ENCODE measurements around the gene ETNPPL. TPM values are rescaled to one million over a fixed set of nuclear protein-coding genes. Genes with fewer than 3 reads are reported as not detected.

The ETNPPL gene
- total RNA-seq, 2 experiments from 2014 or later = not detected

- H3K4me3 Mint-ChIP-seq = no peak overlapping the region
- H3K36me3 Mint-ChIP-seq (ENCODE audit: low read depth) = no peaks in the 10 kb centered on the region
- ATAC-seq = no peak
- POLR2A ChIA-PET = no interaction called here
- H3K9me3 Mint-ChIP-seq (ENCODE audit: insufficient read depth) = no peaks in the 10 kb centered on the region
- H3K27me3 Mint-ChIP-seq (ENCODE audit: low read depth) = peaks cover 9% of the 10 kb centered on the region
- peaks cover 8% of the 10 kb centered on the region for H3K4me1 Mint-ChIP-seq (ENCODE audit: low read depth)
- CTCF ChIA-PET = no interaction called here
- no peak overlapping the region for H3K27ac Mint-ChIP-seq
- no peak for DNase-seq
Observed at GRCh38 chr4:108749119-108749518, 13.7 kb downstream of the ETNPPL start.

GRCh38 chr4:108746511-108746910 is 16.3 kb downstream of the ETNPPL start:
- ATAC-seq (no peak), DNase-seq (no peak)
- peaks cover under 1% of the 10 kb centered on the region for H3K27me3 Mint-ChIP-seq (ENCODE audit: low read depth)
- POLR2A ChIA-PET = no interaction called here
- H3K4me1 Mint-ChIP-seq (ENCODE audit: low read depth) = peaks cover 8% of the 10 kb centered on the region
- no peaks in the 10 kb centered on the region for H3K9me3 Mint-ChIP-seq (ENCODE audit: insufficient read depth)
- H3K27ac Mint-ChIP-seq = no peak overlapping the region
- CTCF ChIA-PET = no interaction called here
- no peak overlapping the region for H3K4me3 Mint-ChIP-seq
- no peaks in the 10 kb centered on the region for H3K36me3 Mint-ChIP-seq (ENCODE audit: low read depth)

DNA sequence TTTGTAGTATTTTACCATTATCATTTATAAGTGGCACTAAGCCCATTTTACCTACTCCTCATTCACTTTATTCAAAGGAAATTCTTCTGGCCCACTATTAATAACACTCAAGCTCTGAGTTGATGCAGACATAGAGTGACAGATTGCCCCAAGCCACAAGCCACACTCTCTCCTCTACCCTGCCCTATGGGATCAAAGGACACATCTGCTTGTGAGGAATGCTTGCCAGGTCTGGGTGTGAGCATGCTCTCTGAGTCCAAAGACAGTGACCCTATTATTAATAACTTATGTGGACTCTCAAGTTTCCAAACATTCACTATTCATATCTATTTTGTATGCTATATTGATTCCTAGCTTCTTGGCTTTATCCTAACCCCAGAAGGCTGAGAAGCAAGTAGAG is 18.5 kb downstream of the ETNPPL start:
- ChIA-PET CTCF (no interaction called here), POLR2A (no interaction called here)
- Mint-ChIP-seq H3K27ac (no peak overlapping the region), H3K4me1 (ENCODE audit: low read depth) (peaks cover 8% of the 10 kb centered on the region), H3K9me3 (ENCODE audit: insufficient read depth) (no peaks in the 10 kb centered on the region), H3K27me3 (ENCODE audit: low read depth) (no peaks in the 10 kb centered on the region), H3K36me3 (ENCODE audit: low read depth) (no peaks in the 10 kb centered on the region), H3K4me3 (no peak overlapping the region)
- no peak for DNase-seq
- no peak for ATAC-seq

DNA sequence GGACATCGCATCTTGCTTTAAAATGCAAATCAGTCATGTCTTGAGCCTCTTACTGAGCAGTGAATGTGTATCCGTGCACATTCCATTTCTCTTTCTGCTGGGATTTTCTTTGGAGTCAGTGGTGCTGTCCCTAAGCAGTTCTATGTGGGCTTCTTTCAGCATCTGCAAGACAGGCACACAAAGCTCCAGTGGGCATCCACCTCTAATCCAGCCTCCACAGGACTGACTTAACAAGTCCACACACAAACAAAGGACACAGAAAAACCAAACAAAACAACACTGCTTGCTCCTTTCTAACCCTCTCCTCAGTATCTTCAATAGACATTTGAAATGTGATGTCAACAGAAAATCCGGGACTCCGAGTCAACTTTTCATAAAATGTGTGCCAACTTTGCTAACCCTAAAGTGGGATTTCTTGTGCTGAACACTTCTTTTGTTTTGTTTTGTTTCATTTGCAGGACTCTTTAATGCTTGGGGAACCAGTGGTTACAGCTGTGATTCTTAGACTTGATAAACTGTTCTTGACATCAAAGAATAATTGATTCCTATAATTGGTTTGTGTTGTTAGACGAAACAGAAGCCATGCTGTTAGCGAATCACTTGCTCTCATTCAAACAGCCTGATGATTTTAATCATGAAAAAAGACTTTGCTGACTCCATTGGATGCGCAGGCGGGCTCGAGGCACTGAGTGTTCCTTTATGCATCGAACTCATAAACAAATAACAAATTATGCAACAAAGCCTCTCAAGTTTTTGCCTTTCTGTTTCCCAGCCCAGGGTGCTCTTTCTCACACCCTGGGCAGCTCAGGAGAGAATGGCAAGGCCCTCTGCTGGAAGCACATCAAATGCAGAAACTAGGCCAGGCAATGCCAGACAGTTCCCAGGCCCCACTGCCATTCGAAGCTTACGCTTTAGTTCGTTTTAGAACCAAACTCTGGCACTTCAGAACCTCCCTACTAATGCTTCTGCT is 20.1 kb downstream of the ETNPPL start:
- peaks cover 2% of the 10 kb centered on the region for H3K27me3 Mint-ChIP-seq (ENCODE audit: low read depth)
- H3K4me1 Mint-ChIP-seq (ENCODE audit: low read depth) = peaks cover 8% of the 10 kb centered on the region
- no peaks in the 10 kb centered on the region for H3K36me3 Mint-ChIP-seq (ENCODE audit: low read depth)
- ChIA-PET CTCF (no interaction called here), POLR2A (no interaction called here)
- DNase-seq (no peak), ATAC-seq (no peak)
- H3K9me3 Mint-ChIP-seq (ENCODE audit: insufficient read depth) = no peaks in the 10 kb centered on the region
- H3K27ac Mint-ChIP-seq = no peak overlapping the region
- H3K4me3 Mint-ChIP-seq = no peak overlapping the region

- H3K4me3 Mint-ChIP-seq = no peak overlapping the region
- no peaks in the 10 kb centered on the region for H3K4me1 Mint-ChIP-seq (ENCODE audit: low read depth)
- no peak for DNase-seq
- H3K27me3 Mint-ChIP-seq (ENCODE audit: low read depth) = peaks cover 10% of the 10 kb centered on the region
- no peaks in the 10 kb centered on the region for H3K36me3 Mint-ChIP-seq (ENCODE audit: low read depth)
- ATAC-seq = no peak
- CTCF ChIA-PET = no interaction called here
- H3K27ac Mint-ChIP-seq = no peak overlapping the region
- POLR2A ChIA-PET = no interaction called here
- H3K9me3 Mint-ChIP-seq (ENCODE audit: insufficient read depth) = no peaks in the 10 kb centered on the region
Observed at GRCh38 chr4:108738003-108738706, 24.7 kb downstream of the ETNPPL start.

DNA sequence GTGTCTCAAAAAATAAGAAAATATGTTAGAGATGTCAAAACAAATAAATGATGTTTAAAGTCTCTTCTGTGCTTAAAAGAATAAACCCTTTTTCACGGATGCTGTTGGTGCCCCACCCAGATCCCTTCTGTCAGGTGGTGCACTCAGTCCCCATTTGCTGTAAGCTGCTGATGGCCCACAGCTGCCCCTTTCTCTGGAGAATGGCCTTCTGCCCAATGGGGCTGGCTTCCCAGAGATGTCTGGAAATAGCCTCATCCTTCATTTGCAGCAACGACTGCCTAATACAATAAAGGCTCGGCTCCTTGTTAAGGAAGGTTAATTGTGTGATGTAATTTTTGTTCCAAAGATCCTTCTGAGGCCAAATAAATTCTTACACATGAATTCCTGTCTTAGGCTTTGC is 31.8 kb downstream of the ETNPPL start:
- peaks cover 3% of the 10 kb centered on the region for H3K4me1 Mint-ChIP-seq (ENCODE audit: low read depth)
- DNase-seq (no peak), ATAC-seq (no peak)
- peaks cover 8% of the 10 kb centered on the region for H3K9me3 Mint-ChIP-seq (ENCODE audit: insufficient read depth)
- CTCF ChIA-PET = no interaction called here
- H3K4me3 Mint-ChIP-seq = no peak overlapping the region
- peaks cover 3% of the 10 kb centered on the region for H3K27me3 Mint-ChIP-seq (ENCODE audit: low read depth)
- no peak overlapping the region for H3K27ac Mint-ChIP-seq
- H3K36me3 Mint-ChIP-seq (ENCODE audit: low read depth) = peaks cover 2% of the 10 kb centered on the region
- POLR2A ChIA-PET = no interaction called here

- ATAC-seq (no peak), DNase-seq (no peak)
- Mint-ChIP-seq H3K4me1 (ENCODE audit: low read depth) (peaks cover 3% of the 10 kb centered on the region), H3K9me3 (ENCODE audit: insufficient read depth) (peaks cover 8% of the 10 kb centered on the region), H3K4me3 (no peak overlapping the region), H3K27me3 (ENCODE audit: low read depth) (peaks cover 2% of the 10 kb centered on the region), H3K27ac (no peak overlapping the region), H3K36me3 (ENCODE audit: low read depth) (peaks cover 2% of the 10 kb centered on the region)
- ChIA-PET CTCF (no interaction called here), POLR2A (no interaction called here)
Observed at GRCh38 chr4:108730579-108730978, 32.3 kb downstream of the ETNPPL start.

DNA sequence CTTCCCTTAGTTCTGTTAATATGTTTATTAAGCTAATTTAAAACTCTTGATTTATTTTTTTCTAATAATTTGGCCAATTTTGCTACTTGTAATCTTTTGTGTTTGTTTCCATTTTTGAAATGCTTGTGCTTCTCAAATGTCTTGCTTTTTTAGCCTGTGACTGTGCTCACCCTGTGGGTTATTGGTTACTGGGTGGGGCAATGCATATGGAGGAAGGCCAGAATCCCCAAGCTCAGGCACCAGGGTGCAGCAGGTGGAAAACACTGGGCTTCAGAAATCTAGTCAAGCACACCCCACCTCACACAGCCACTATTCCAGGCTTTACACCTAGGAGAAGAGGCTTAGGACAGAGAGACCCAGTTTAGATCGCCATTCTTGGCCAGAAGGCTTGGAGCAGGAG is 33.1 kb downstream of the ETNPPL start:
- Mint-ChIP-seq H3K4me1 (ENCODE audit: low read depth) (peaks cover 3% of the 10 kb centered on the region), H3K9me3 (ENCODE audit: insufficient read depth) (peaks cover 8% of the 10 kb centered on the region), H3K4me3 (no peak overlapping the region), H3K27me3 (ENCODE audit: low read depth) (peaks cover 2% of the 10 kb centered on the region), H3K27ac (no peak overlapping the region), H3K36me3 (ENCODE audit: low read depth) (peaks cover 2% of the 10 kb centered on the region)
- DNase-seq (no peak), ATAC-seq (no peak)
- ChIA-PET POLR2A (no interaction called here), CTCF (no interaction called here)

DNA sequence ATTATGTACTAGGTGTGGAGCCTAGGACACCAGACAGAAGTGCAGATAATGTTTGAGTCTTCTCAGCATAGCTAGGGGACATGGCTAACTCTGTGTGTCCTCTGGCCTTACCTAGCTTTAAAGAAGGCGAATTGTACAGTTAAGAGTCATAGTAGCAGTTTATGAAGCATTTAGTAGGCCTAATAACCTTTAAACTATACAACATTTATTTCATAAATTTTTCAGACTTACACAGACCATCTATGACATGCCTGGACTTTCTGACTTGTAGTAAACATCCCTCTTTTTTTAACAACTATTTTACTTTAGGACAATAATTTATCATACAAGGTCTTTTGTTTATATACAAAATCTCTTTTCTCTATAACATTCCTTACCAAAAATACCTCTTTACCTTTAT is 37.4 kb downstream of the ETNPPL start:
- POLR2A ChIA-PET = no interaction called here
- Mint-ChIP-seq H3K4me3 (no peak overlapping the region), H3K36me3 (ENCODE audit: low read depth) (peaks cover 2% of the 10 kb centered on the region), H3K27ac (no peak overlapping the region), H3K9me3 (ENCODE audit: insufficient read depth) (peaks cover 8% of the 10 kb centered on the region), H3K4me1 (ENCODE audit: low read depth) (no peaks in the 10 kb centered on the region), H3K27me3 (ENCODE audit: low read depth) (peaks cover 9% of the 10 kb centered on the region)
- no peak for DNase-seq
- CTCF ChIA-PET = no interaction called here
- no peak for ATAC-seq

- peaks cover 4% of the 10 kb centered on the region for H3K27me3 Mint-ChIP-seq (ENCODE audit: low read depth)
- no peak overlapping the region for H3K27ac Mint-ChIP-seq
- H3K4me3 Mint-ChIP-seq = no peak overlapping the region
- DNase-seq (no peak), ATAC-seq (no peak)
- no peaks in the 10 kb centered on the region for H3K36me3 Mint-ChIP-seq (ENCODE audit: low read depth)
- H3K9me3 Mint-ChIP-seq (ENCODE audit: insufficient read depth) = no peaks in the 10 kb centered on the region
- ChIA-PET POLR2A (no interaction called here), CTCF (no interaction called here)
- H3K4me1 Mint-ChIP-seq (ENCODE audit: low read depth) = no peaks in the 10 kb centered on the region
Observed at GRCh38 chr4:108717386-108717785, 45.5 kb downstream of the ETNPPL start.

DNA sequence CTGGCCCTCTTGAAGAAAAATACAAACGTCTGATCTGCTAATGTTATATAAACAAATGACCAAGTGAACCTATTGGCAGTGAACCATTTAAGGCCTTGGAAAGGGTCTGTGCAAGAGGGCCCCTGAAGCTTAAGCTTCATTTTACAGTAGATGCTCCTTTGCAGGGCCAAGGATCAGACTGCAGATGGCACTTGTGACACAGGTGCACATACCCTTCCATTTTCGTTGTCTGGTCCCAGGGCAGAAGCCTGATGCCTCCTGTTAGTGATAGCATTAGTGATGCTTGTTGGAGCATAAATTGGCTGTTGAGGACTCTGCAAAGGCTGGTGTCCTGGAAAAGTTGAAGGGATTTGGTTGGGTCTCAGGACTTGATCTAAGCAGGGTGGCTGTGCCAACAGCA is 46.5 kb downstream of the ETNPPL start:
- Mint-ChIP-seq H3K4me1 (ENCODE audit: low read depth) (no peaks in the 10 kb centered on the region), H3K9me3 (ENCODE audit: insufficient read depth) (no peaks in the 10 kb centered on the region), H3K36me3 (ENCODE audit: low read depth) (no peaks in the 10 kb centered on the region), H3K4me3 (no peak overlapping the region), H3K27me3 (ENCODE audit: low read depth) (no peaks in the 10 kb centered on the region), H3K27ac (no peak overlapping the region)
- DNase-seq (no peak), ATAC-seq (no peak)
- ChIA-PET CTCF (no interaction called here), POLR2A (no interaction called here)

DNA sequence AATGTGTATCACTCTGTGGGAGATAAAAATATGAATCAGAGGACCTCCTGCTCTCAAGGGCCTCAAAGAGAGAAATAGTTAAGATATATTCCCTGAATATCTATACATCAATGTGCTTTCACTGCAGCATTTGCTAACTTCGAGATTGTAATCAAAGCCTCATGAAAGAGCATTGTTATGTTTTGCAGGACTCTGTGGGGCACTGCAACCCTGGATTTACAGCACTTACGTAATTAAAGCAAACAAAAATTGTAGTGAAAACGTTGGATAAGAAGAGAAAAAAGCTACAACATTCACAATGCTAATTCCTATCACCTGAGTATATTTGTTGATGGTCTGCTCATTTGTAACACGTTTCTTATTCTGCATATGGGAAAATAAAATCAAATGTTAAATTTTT is 48.0 kb downstream of the ETNPPL start:
- no peaks in the 10 kb centered on the region for H3K4me1 Mint-ChIP-seq (ENCODE audit: low read depth)
- CTCF ChIA-PET = no interaction called here
- no peaks in the 10 kb centered on the region for H3K9me3 Mint-ChIP-seq (ENCODE audit: insufficient read depth)
- H3K4me3 Mint-ChIP-seq = no peak overlapping the region
- no peaks in the 10 kb centered on the region for H3K27me3 Mint-ChIP-seq (ENCODE audit: low read depth)
- no peaks in the 10 kb centered on the region for H3K36me3 Mint-ChIP-seq (ENCODE audit: low read depth)
- POLR2A ChIA-PET = no interaction called here
- no peak for ATAC-seq
- no peak overlapping the region for H3K27ac Mint-ChIP-seq
- DNase-seq = no peak

Data from activated CD8-positive, alpha-beta T cell treated with anti-CD3 and anti-CD28 coated beads, Interleukin-2, amount 10 ng/mL, durations not matched to agents 7 days and 5 days (primary cell).